ENCODE data around the gene TLE1. TPM values are rescaled to one million over a fixed set of nuclear protein-coding genes. Genes with fewer than 3 reads are reported as not detected.

The TLE1 gene
- total and polyA plus RNA-seq, 2 donors (not counting 1 experiment from before 2014, with no cell fraction given): 33.5 to 80.3 TPM

GRCh38 chr9:81564632-81565031 lies 124.7 kb downstream of the TLE1 start:
- no peaks in the 10 kb centered on the region for H4K20me1 ChIP-seq (ENCODE audit: control insufficient read depth, insufficient read depth, low read length, poor library complexity, severe bottlenecking)
- H3K27me3 Mint-ChIP-seq: no peaks in the 10 kb centered on the region
- peaks cover 3 to 5% of the 10 kb centered on the region in 2 donors for H3K4me1 ChIP-seq (ENCODE audit: control insufficient read depth in 2 of 2, insufficient read depth in 2 of 2, low read length in 2 of 2)
- no peak overlapping the region for H3K9ac ChIP-seq (ENCODE audit: low read length)
- H3K9me3 ChIP-seq (ENCODE audit: control extremely low read depth in 1 of 3, control insufficient read depth in 2 of 3, insufficient read depth in 1 of 3, low read length in 2 of 3): no peaks in the 10 kb centered on the region
- H3K4me3 Mint-ChIP-seq: no peak overlapping the region
- no peaks in the 10 kb centered on the region for H3K27me3 ChIP-seq (replicated peaks in 1 of 4; ENCODE audit: control extremely low read depth in 1 of 4, control insufficient read depth in 3 of 4, insufficient read depth in 4 of 4, low read length in 3 of 4)
- no peak overlapping the region for H3K27ac Mint-ChIP-seq
- no peak overlapping the region for H3K27ac ChIP-seq (ENCODE audit: low read length in 2 of 2)
- DNase-seq: no peak
- H3K79me2 ChIP-seq (ENCODE audit: control insufficient read depth, insufficient read depth, low read length): no peaks in the 10 kb centered on the region
- no peak overlapping the region for H3K4me2 ChIP-seq (replicated peaks; ENCODE audit: low read depth, low read length, poor library complexity, severe bottlenecking)
- H3K9me3 Mint-ChIP-seq (ENCODE audit: insufficient read depth): no peaks in the 10 kb centered on the region
- CTCF ChIA-PET: no interaction called here
- WGBS (ENCODE audit: insufficient coverage): 97% methylated on average over 5 of the region's 5 CpGs
- intact Hi-C loops (cut with micrococcal nuclease): no loop called here
- no peak overlapping the region for H3K4me3 ChIP-seq (ENCODE audit: control extremely low read depth in 1 of 5, extremely low read depth in 1 of 5, insufficient read depth in 1 of 5, low read depth in 2 of 5, low read length in 4 of 5)
- no peak overlapping the region for H2AFZ ChIP-seq (ENCODE audit: insufficient read depth, low read depth, low read length, poor library complexity, severe bottlenecking)
- no peaks in the 10 kb centered on the region for H3K36me3 ChIP-seq (replicated peaks in 1 of 2; ENCODE audit: control extremely low read depth in 1 of 2, control insufficient read depth in 1 of 2, extremely low read depth in 1 of 2, insufficient read depth in 2 of 2, low read length in 1 of 2)
- POLR2A ChIA-PET: no interaction called here
- TF ChIP-seq, protein P1, sequence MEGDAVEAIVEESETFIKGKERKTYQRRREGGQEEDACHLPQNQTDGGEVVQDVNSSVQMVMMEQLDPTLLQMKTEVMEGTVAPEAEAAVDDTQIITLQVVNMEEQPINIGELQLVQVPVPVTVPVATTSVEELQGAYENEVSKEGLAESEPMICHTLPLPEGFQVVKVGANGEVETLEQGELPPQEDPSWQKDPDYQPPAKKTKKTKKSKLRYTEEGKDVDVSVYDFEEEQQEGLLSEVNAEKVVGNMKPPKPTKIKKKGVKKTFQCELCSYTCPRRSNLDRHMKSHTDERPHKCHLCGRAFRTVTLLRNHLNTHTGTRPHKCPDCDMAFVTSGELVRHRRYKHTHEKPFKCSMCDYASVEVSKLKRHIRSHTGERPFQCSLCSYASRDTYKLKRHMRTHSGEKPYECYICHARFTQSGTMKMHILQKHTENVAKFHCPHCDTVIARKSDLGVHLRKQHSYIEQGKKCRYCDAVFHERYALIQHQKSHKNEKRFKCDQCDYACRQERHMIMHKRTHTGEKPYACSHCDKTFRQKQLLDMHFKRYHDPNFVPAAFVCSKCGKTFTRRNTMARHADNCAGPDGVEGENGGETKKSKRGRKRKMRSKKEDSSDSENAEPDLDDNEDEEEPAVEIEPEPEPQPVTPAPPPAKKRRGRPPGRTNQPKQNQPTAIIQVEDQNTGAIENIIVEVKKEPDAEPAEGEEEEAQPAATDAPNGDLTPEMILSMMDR (IDR thresholded peaks at IDR 0.05): no peak
- TF ChIP-seq EZH2 (IDR thresholded peaks at IDR 0.05; ENCODE audit: borderline replicate concordance, insufficient read depth, low read depth, low read length, poor library complexity, severe bottlenecking): no peak
- H3K4me1 Mint-ChIP-seq: peaks cover 12% of the 10 kb centered on the region
- ATAC-seq (ENCODE audit: low read depth): no peak

DNA sequence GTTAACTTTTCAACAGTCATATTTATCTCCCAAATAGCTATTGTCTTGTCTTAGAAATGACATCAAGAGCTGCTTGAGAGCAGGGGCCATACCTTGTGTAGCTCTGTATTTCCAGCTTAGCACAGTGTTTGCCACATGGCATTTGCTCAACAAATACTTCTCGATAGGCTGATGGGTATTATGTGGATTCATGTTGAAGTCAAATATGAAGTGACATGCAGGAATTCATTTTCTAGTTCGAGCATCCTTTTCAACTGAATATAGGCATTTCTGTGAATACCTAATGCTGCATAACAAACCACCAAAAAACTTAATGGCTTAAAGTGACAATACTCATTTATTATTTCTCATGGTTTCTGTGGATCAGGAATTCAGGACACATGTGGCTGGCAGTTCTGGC lies 125.6 kb downstream of the TLE1 start:
- intact Hi-C loops (cut with micrococcal nuclease): no loop called here
- Histone ChIP-seq H3K9ac (ENCODE audit: low read length) (no peak overlapping the region), H3K4me2 (replicated peaks; ENCODE audit: low read depth, low read length, poor library complexity, severe bottlenecking) (no peak overlapping the region), H3K79me2 (ENCODE audit: control insufficient read depth, insufficient read depth, low read length) (no peaks in the 10 kb centered on the region), H3K27ac (ENCODE audit: low read length in 2 of 2) (no peak overlapping the region), H3K27me3 (replicated peaks in 1 of 4; ENCODE audit: control extremely low read depth in 1 of 4, control insufficient read depth in 3 of 4, insufficient read depth in 4 of 4, low read length in 3 of 4) (no peaks in the 10 kb centered on the region), H3K9me3 (ENCODE audit: control extremely low read depth in 1 of 3, control insufficient read depth in 2 of 3, insufficient read depth in 1 of 3, low read length in 2 of 3) (no peaks in the 10 kb centered on the region), H2AFZ (ENCODE audit: insufficient read depth, low read depth, low read length, poor library complexity, severe bottlenecking) (no peak overlapping the region), H3K4me3 (ENCODE audit: control extremely low read depth in 1 of 5, extremely low read depth in 1 of 5, insufficient read depth in 1 of 5, low read depth in 2 of 5, low read length in 4 of 5) (no peak overlapping the region), H3K36me3 (replicated peaks in 1 of 2; ENCODE audit: control extremely low read depth in 1 of 2, control insufficient read depth in 1 of 2, extremely low read depth in 1 of 2, insufficient read depth in 2 of 2, low read length in 1 of 2) (no peaks in the 10 kb centered on the region), H4K20me1 (ENCODE audit: control insufficient read depth, insufficient read depth, low read length, poor library complexity, severe bottlenecking) (no peaks in the 10 kb centered on the region), H3K4me1 (ENCODE audit: control insufficient read depth in 2 of 2, insufficient read depth in 2 of 2, low read length in 2 of 2) (peaks cover 3 to 5% of the 10 kb centered on the region in 2 donors)
- CTCF ChIA-PET: interaction anchor here (1.5 kb wide), 1 partner anchor 123 kb away, joined by 4 read pairs; no protein-coding TSS in a partner anchor
- no peaks in the 10 kb centered on the region for H3K27me3 Mint-ChIP-seq
- H3K9me3 Mint-ChIP-seq (ENCODE audit: insufficient read depth): no peaks in the 10 kb centered on the region
- WGBS (ENCODE audit: insufficient coverage): 100% methylated on average over 1 of the region's 2 CpGs
- no peak overlapping the region for H3K4me3 Mint-ChIP-seq
- ATAC-seq (ENCODE audit: low read depth): no peak
- TF ChIP-seq, protein P1 (IDR thresholded peaks at IDR 0.05): no peak
- TF ChIP-seq EZH2 (IDR thresholded peaks at IDR 0.05; ENCODE audit: borderline replicate concordance, insufficient read depth, low read depth, low read length, poor library complexity, severe bottlenecking): no peak
- POLR2A ChIA-PET: no interaction called here
- DNase-seq: no peak
- H3K27ac Mint-ChIP-seq: no peak overlapping the region
- peaks cover 12% of the 10 kb centered on the region for H3K4me1 Mint-ChIP-seq
